HepG2 (cell line): ENCODE results near the gene EHD1. TPM values are rescaled to one million over a fixed set of nuclear protein-coding genes. Genes with fewer than 3 reads are reported as not detected.

Source experiments
- BRCA1 ChIP-seq: sonication (generic); formaldehyde crosslinking; IDR thresholded peaks from 2 replicates; pipeline ENCODE4 v1.4.0; 2020; ENCODE audit warnings: missing genetic modification reagents
- ISL2 ChIP-seq: sonication (generic); formaldehyde crosslinking; IDR thresholded peaks from 2 replicates; pipeline ENCODE4 v1.5.0; 2020; ENCODE audit warnings: missing genetic modification reagents
- KDM3A ChIP-seq: IDR thresholded peaks from 2 replicates; pipeline ENCODE4 v1.6.1; 2018; ENCODE audit warnings: low read depth, missing compliant biosample characterization
- KMT2A ChIP-seq: sonication (generic); formaldehyde crosslinking; IDR thresholded peaks from 2 replicates; pipeline ENCODE4 v1.4.0; 2020; ENCODE audit warnings: missing genetic modification reagents
- NFKB2 ChIP-seq: sonication (generic); formaldehyde crosslinking; IDR thresholded peaks from 2 replicates; pipeline ENCODE4 v1.4.0; 2020; ENCODE audit warnings: missing genetic modification reagents, borderline replicate concordance
- NONO ChIP-seq, 2 experiments: fragments of 450-650 bp in 1 of 2; sonication (generic) in 1 of 2; formaldehyde crosslinking in 1 of 2; IDR thresholded peaks in 1 of 2; conservative IDR thresholded peaks in 1 of 2; 2 replicates each; pipeline versions ENCODE4 v1.6.1 to v1.8.0; 2017 to 2022; ENCODE audit warnings: mild to moderate bottlenecking in 1 of 2, missing genetic modification reagents in 1 of 2, moderate library complexity in 1 of 2
- PATZ1 ChIP-seq: sonication (generic); formaldehyde crosslinking; IDR thresholded peaks from 2 replicates; pipeline ENCODE4 v1.4.0; 2020; ENCODE audit warnings: missing genetic modification reagents
- PHF21A ChIP-seq: sonication (generic); formaldehyde crosslinking; IDR thresholded peaks from 2 replicates; pipeline ENCODE4 v1.5.0; 2020; ENCODE audit warnings: mild to moderate bottlenecking, missing genetic modification reagents
- PHF8 ChIP-seq: sonication (generic); formaldehyde crosslinking; IDR thresholded peaks from 2 replicates; pipeline ENCODE4 v1.5.0; 2020; ENCODE audit warnings: missing genetic modification reagents
- REPIN1 ChIP-seq: sonication (generic); formaldehyde crosslinking; IDR thresholded peaks from 2 replicates; pipeline ENCODE4 v1.8.0; 2022; ENCODE audit warnings: missing genetic modification reagents, low read depth, mild to moderate bottlenecking, borderline replicate concordance
- RXRB ChIP-seq: IDR thresholded peaks from 2 replicates; pipeline ENCODE4 v1.6.1; 2016; ENCODE audit warnings: borderline replicate concordance, missing genetic modification reagents, missing compliant biosample characterization
- SIN3A ChIP-seq: IDR thresholded peaks from 2 replicates; pipeline ENCODE4 v1.6.1; 2011; ENCODE audit warnings: low read depth, mild to moderate bottlenecking, control low read depth, low read length, borderline replicate concordance
- YEATS4 ChIP-seq: sonication (generic); formaldehyde crosslinking; IDR thresholded peaks from 2 replicates; pipeline ENCODE4 v1.4.0; 2020; ENCODE audit warnings: missing genetic modification reagents, borderline replicate concordance
- ZFP90 ChIP-seq: sonication (generic); formaldehyde crosslinking; IDR thresholded peaks from 2 replicates; pipeline ENCODE4 v1.8.0; 2022; ENCODE audit warnings: missing genetic modification reagents, mild to moderate bottlenecking, inconsistent platforms, borderline replicate concordance
- ZGPAT ChIP-seq: IDR thresholded peaks from 2 replicates; pipeline ENCODE4 v1.6.1; 2016; ENCODE audit warnings: mild to moderate bottlenecking
- ZNF263 ChIP-seq: sonication (generic); formaldehyde crosslinking; IDR thresholded peaks from 2 replicates; pipeline ENCODE4 v1.4.0; 2020; ENCODE audit warnings: missing genetic modification reagents
- ZNF281 ChIP-seq: sonication (generic); formaldehyde crosslinking; IDR thresholded peaks from 2 replicates; pipeline ENCODE4 v1.4.0; 2020; ENCODE audit warnings: missing genetic modification reagents, borderline replicate concordance
- ZNF296 ChIP-seq: sonication (generic); formaldehyde crosslinking; conservative IDR thresholded peaks from 2 replicates; pipeline ENCODE4 v1.5.0; 2020; ENCODE audit warnings: mild to moderate bottlenecking, missing genetic modification reagents
- ZNF30 ChIP-seq: sonication (generic); formaldehyde crosslinking; IDR thresholded peaks from 2 replicates; pipeline ENCODE4 v1.5.0; 2020; ENCODE audit warnings: mild to moderate bottlenecking, missing genetic modification reagents
- ZNF333 ChIP-seq: sonication (generic); formaldehyde crosslinking; IDR thresholded peaks from 2 replicates; pipeline ENCODE4 v1.4.0; 2020; ENCODE audit warnings: mild to moderate bottlenecking, missing genetic modification reagents, borderline replicate concordance
- ZSCAN31 ChIP-seq: sonication (generic); formaldehyde crosslinking; IDR thresholded peaks from 2 replicates; pipeline ENCODE4 v1.5.0; 2020; ENCODE audit warnings: low read depth, mild to moderate bottlenecking, missing genetic modification reagents
- polyA plus RNA-seq, 8 experiments: library from polyadenylated mRNA; depleted of rRNA in 3 of 8; stranded (reverse) in 7 of 8; unstranded in 1 of 8; fragments of >200 nt; fragmentation: Illumina TruSeq in 4 of 8; extraction: Trizol in 4 of 8; gene quantifications; 2 replicates each; pipeline versions ENCODE4 v1.2.1 to v1.2.3, GENCODE V29; 2011 to 2016; ENCODE audit warnings: low read depth in 4 of 8, missing spikeins in 1 of 8, mixed read lengths in 1 of 8; ENCODE audit not compliant: insufficient read depth in 1 of 8
- total RNA-seq, 5 experiments: library from RNA; depleted of rRNA; stranded (reverse); fragments of >200 nt; fragmentation: Illumina TruSeq; extraction: Trizol; gene quantifications; 2 replicates each; pipeline ENCODE4 v1.2.3, GENCODE V29; 2016; ENCODE audit warnings: low read depth in 1 of 5

Gene EHD1
- total and polyA plus RNA-seq, 2 of the 13 experiments (the other 11 are each of a cell fraction or from before 2014, with no cell fraction given), result 23.6 to 26.6 TPM

GRCh38 chr11:64887757-64888405 is 9.5 kb upstream of the EHD1 start (continued):
- TF ChIP-seq ZNF281 (CRISPR knock-in tag), result no peak
- TF ChIP-seq PHF8 (CRISPR knock-in tag), result 0 out of 2 replicates have a peak, but pooled peaks have one; percentile 18
- no peak for TF ChIP-seq ZNF30 (CRISPR knock-in tag)
- TF ChIP-seq NFKB2 (CRISPR knock-in tag), result peak; percentile 91; the same call in 1 of the 2 replicates
- TF ChIP-seq ISL2, result peak; percentile 83
- TF ChIP-seq YEATS4, result peak; percentile 70; the same call in 1 of the 2 replicates
- TF ChIP-seq REPIN1 (CRISPR knock-in tag), result peak; percentile 29; the same call in 1 of the 2 replicates
- TF ChIP-seq ZSCAN31, result 0 out of 2 replicates have a peak, but pooled peaks have one; percentile 6
- 0 out of 2 replicates have a peak, but pooled peaks have one; percentile 66 for TF ChIP-seq ZFP90 (CRISPR knock-in tag)
- 0 out of 2 replicates have a peak, but pooled peaks have one; percentile 36 for TF ChIP-seq SIN3A
- TF ChIP-seq KMT2A (CRISPR knock-in tag), result 0 out of 2 replicates have a peak, but pooled peaks have one; percentile 61
- TF ChIP-seq RXRB (CRISPR knock-in tag), result peak; percentile 33; the same call in 1 of the 2 replicates
- TF ChIP-seq ZNF296 (CRISPR knock-in tag), result peak; percentile 75; the same call in 1 of the 2 replicates
- peak; percentile 70; the same call in 1 of the 2 replicates for TF ChIP-seq ZGPAT
- peak; percentile 27; the same call in 1 of the 2 replicates for TF ChIP-seq ZNF263 (CRISPR knock-in tag)
- TF ChIP-seq BRCA1 (CRISPR knock-in tag), result no peak
- TF ChIP-seq NONO (IDR thresholded peaks at IDR 0.05), result no peak
- TF ChIP-seq NONO (CRISPR knock-in tag; conservative IDR thresholded peaks at IDR 0.05), result peak; percentile 50; the same call in 1 of the 2 replicates
- TF ChIP-seq ZNF333 (CRISPR knock-in tag), result 0 out of 2 replicates have a peak, but pooled peaks have one; percentile 68
- peak; percentile 67; the same call in 1 of the 2 replicates for TF ChIP-seq PHF21A (CRISPR knock-in tag)
- TF ChIP-seq KDM3A (CRISPR knock-in tag), result peak; percentile 27; the same call in 1 of the 2 replicates
- TF ChIP-seq PATZ1, result peak; percentile 98
